Stimulated activated naive CD8-positive, alpha-beta T cell treated with anti-CD3 and anti-CD28 coated beads, Interleukin-15, amount 100 ng/mL, for 72 hours (primary cell): ENCODE results near the gene IGSF3.
"Not testable (repeated sequence)": the region's sequence is repeated elsewhere in the genome, so short reads cannot be mapped to it uniquely, and the experiment has no call there.

ENCODE experiments used
- ATAC-seq: fragments of 150-1000 bp; cut with Tn5 transposase; 2 replicates; pipeline ENCODE4 v1.10.0; 2021; ENCODE audit warnings: mild to moderate bottlenecking, moderate library complexity
- DNase-seq, 2 donors: peaks; one replicate each; pipeline ENCODE4 v3.0.0; 2021 to 2022
- H3K27ac Mint-ChIP-seq, 2 donors: one replicate each; pipeline ENCODE4 v1.8.0; 2022; ENCODE audit warnings: mild to moderate bottlenecking in 2 of 2, mixed read lengths in 2 of 2, moderate library complexity in 2 of 2
- H3K27me3 Mint-ChIP-seq: one replicate; pipeline ENCODE4 v1.8.0; 2022; ENCODE audit warnings: mixed read lengths
- H3K4me1 Mint-ChIP-seq: one replicate; pipeline ENCODE4 v1.8.0; 2022; ENCODE audit warnings: mild to moderate bottlenecking, mixed read lengths
- H3K4me3 Mint-ChIP-seq, 2 donors: one replicate each; pipeline ENCODE4 v1.8.0; 2022; ENCODE audit warnings: mild to moderate bottlenecking in 2 of 2, mixed read lengths in 2 of 2, moderate library complexity in 1 of 2
- H3K9me3 Mint-ChIP-seq, 2 donors: one replicate each; pipeline ENCODE4 v1.8.0; 2022; ENCODE audit warnings: mixed read lengths in 2 of 2

The IGSF3 gene

GRCh38 chr1:116654351-116654750 is 13.2 kb downstream of the IGSF3 start:
- H3K27me3 Mint-ChIP-seq = peaks cover 39% of the 10 kb centered on the region
- ATAC-seq = no peak
- H3K27ac Mint-ChIP-seq = no peak overlapping the region
- no peaks in the 10 kb centered on the region for H3K9me3 Mint-ChIP-seq
- H3K4me3 Mint-ChIP-seq = no peak overlapping the region
- DNase-seq = no peak
- no peaks in the 10 kb centered on the region for H3K4me1 Mint-ChIP-seq

- H3K4me1 Mint-ChIP-seq, H3K27ac Mint-ChIP-seq, H3K9me3 Mint-ChIP-seq, H3K4me3 Mint-ChIP-seq, ATAC-seq, DNase-seq: not testable (repeated sequence)
- peaks cover 30% of the 10 kb centered on the region for H3K27me3 Mint-ChIP-seq
These were observed 14.9 kb downstream of the IGSF3 start for GRCh38 chr1:116652598-116652997.

DNA sequence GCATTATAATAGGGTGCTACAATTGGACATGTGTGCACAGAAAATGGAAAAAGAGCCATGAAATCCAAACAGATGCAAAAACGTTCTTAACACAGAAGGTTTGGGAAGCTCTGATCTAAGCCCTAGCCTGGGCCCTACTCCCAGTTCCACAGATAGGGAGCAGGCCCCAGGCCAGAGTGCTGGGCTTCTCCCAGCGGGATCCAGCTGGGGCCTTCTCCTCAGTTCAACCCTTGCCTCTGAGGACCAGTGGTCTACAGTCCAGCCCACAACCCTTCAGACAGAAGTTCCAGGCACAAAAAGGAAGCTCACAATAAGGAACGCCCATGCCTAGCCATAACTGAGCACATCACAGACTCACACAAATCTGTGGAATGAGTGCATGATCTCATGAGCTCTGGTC is 16.8 kb downstream of the IGSF3 start:
- H3K9me3 Mint-ChIP-seq, H3K4me1 Mint-ChIP-seq, ATAC-seq, H3K27ac Mint-ChIP-seq, DNase-seq, H3K4me3 Mint-ChIP-seq: not testable (repeated sequence)
- peaks cover 38% of the 10 kb centered on the region for H3K27me3 Mint-ChIP-seq

- ATAC-seq, H3K27ac Mint-ChIP-seq, H3K9me3 Mint-ChIP-seq, H3K4me1 Mint-ChIP-seq, DNase-seq, H3K4me3 Mint-ChIP-seq: not testable (repeated sequence)
- H3K27me3 Mint-ChIP-seq = peaks cover 36% of the 10 kb centered on the region
These were observed 18.5 kb downstream of the IGSF3 start for GRCh38 chr1:116649041-116649440.

GRCh38 chr1:116648325-116648724 is 19.2 kb downstream of the IGSF3 start:
- H3K4me3 Mint-ChIP-seq, H3K9me3 Mint-ChIP-seq, H3K27ac Mint-ChIP-seq, H3K4me1 Mint-ChIP-seq, ATAC-seq, DNase-seq: not testable (repeated sequence)
- peaks cover 34% of the 10 kb centered on the region for H3K27me3 Mint-ChIP-seq

- H3K9me3 Mint-ChIP-seq, ATAC-seq, H3K27ac Mint-ChIP-seq, H3K4me1 Mint-ChIP-seq, DNase-seq, H3K4me3 Mint-ChIP-seq: not testable (repeated sequence)
- H3K27me3 Mint-ChIP-seq = peaks cover 27% of the 10 kb centered on the region
These were observed 20.3 kb downstream of the IGSF3 start for GRCh38 chr1:116647186-116647585.

DNA sequence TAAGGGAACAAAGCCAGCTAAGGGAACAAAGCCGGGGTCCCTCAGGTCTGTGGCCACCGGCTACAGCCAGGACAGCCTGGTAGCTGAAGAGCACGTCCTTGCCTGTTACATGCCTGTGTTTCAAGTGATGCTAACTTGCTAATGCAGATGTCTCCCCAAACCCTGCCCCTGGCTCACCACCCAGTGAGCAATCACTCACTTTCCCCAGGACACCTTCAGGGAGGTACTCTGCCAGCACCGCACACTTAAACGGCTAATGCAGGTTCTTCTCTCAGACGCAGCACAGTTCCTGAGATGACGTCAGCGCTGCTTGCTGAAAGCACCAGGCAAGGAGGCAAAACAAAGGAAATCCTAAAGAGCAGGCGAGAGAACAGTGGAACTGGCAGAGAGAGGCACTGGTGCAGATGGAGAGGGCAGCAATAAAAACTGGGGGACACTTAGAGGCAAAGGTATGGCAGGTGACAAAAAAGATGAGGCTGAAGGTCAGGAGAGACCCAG is 20.8 kb downstream of the IGSF3 start:
- not testable (repeated sequence) for DNase-seq, ATAC-seq, H3K9me3 Mint-ChIP-seq, H3K27ac Mint-ChIP-seq, H3K4me3 Mint-ChIP-seq, H3K4me1 Mint-ChIP-seq
- peaks cover 27% of the 10 kb centered on the region for H3K27me3 Mint-ChIP-seq

DNA sequence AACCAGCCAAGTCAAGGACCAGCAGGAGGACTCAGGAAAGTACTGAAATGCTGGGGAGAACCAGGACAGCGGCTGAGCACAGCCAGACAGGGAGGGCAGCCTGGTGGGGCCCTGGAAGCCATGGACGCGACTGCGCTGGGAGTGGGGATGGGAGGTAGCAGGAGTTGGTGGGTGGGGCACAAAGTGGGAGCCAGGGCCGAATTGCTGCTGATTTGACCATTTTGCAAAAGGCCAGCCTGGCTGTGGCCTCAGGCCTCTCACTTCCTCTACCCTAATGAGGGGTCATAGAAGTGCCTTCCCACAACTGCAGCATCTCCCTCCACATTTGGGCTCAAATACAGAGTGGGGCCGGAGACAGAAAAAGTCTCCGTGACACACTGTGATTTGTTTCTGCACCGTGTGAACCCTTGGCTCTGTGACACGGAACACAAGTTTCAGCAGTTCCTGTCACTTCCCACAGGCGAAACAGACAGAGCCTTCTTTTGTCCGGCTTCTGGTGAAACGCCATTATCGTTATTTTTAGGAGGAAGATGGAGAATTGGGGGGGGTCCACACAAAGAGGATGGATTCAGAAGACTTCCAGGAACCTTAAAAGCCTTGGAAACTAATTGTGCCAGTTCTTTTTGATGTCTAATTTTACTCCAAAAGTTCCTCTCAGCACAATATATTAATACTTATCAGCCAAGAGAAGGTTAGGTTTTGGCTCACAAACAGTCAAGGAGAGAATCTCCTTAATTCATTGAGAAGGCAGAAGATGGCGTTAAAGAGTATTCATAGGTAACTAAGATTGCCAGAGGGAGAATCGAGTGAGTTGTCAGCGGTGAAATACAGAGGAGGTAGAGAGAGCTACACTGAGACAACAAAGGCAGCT is 21.5 kb downstream of the IGSF3 start:
- peaks cover 27% of the 10 kb centered on the region for H3K27me3 Mint-ChIP-seq
- H3K27ac Mint-ChIP-seq, H3K4me1 Mint-ChIP-seq, DNase-seq, ATAC-seq, H3K9me3 Mint-ChIP-seq, H3K4me3 Mint-ChIP-seq: not testable (repeated sequence)

DNA sequence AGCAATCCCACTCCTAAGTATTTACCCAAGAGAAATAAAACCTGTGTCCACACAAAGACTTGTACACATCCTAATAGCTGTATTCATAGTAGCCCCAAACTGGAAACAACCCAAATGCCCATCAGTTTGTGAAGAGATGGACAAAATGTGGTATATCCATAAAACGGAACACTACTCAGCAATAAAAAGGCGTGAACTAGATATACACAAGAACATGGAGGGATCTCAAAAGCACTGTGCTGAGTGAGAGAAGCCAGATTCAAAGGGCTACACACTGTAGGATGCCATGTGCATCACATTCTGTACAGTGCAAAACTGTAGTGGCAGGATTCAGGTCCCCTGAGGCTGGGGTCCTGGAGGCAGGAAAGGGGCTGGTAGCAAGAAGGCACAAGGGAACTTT is 22.5 kb downstream of the IGSF3 start:
- H3K9me3 Mint-ChIP-seq, ATAC-seq, H3K27ac Mint-ChIP-seq, H3K4me1 Mint-ChIP-seq, H3K4me3 Mint-ChIP-seq, DNase-seq: not testable (repeated sequence)
- H3K27me3 Mint-ChIP-seq = peaks cover 21% of the 10 kb centered on the region

DNA sequence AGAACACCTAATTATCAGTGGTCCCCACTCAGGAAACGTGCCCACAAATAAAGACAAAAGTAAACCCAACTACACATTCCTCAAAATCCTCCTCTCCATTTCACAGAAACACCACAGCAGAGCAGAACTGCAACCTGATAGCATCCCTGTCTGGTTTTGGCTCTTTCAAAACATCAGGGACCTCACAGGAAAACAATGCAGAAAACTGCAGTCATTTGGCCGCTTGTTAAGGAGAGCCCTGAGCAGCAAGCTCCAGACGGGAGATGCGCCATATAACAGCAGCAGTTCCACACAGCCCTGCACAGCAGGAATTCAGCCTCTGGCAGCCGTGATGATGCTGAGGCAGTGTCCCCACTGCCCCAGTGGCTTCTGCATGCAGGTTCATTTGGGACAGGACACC is 23.4 kb downstream of the IGSF3 start:
- Mint-ChIP-seq H3K27me3 (peaks cover 15% of the 10 kb centered on the region), H3K27ac (peak overlapping the region in 1 of 2 donors; percentile 9)

DNA sequence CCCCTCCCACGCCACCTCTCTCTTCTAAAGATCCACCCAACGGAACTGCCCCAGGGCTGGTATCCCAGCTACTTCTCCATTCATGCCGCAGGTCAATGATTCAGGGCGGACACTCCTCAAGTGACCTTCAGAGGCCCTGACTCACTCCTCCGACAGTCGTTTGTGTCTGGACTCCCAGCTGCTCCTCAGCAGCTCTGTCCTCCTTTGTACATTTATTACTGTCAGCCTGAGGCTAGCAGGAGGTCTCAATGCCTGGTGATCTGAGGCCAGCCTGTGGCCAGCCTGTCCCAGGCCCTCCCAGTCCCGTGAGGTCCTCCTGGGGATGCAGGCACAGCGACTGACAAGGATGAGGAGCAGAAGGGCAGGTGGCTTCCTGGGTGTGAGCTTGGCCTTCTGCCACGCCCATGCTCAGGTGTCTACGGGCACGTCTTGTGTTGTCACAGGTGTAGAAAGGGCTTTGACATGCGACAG is 24.2 kb downstream of the IGSF3 start:
- DNase-seq, H3K4me1 Mint-ChIP-seq, H3K27ac Mint-ChIP-seq, ATAC-seq, H3K4me3 Mint-ChIP-seq, H3K9me3 Mint-ChIP-seq: not testable (repeated sequence)
- peaks cover 23% of the 10 kb centered on the region for H3K27me3 Mint-ChIP-seq

More for the DNA sequence above, 23.4 kb downstream of the IGSF3 start:
- not testable (repeated sequence) for H3K4me3 Mint-ChIP-seq, H3K4me1 Mint-ChIP-seq, H3K9me3 Mint-ChIP-seq, ATAC-seq, DNase-seq

DNA sequence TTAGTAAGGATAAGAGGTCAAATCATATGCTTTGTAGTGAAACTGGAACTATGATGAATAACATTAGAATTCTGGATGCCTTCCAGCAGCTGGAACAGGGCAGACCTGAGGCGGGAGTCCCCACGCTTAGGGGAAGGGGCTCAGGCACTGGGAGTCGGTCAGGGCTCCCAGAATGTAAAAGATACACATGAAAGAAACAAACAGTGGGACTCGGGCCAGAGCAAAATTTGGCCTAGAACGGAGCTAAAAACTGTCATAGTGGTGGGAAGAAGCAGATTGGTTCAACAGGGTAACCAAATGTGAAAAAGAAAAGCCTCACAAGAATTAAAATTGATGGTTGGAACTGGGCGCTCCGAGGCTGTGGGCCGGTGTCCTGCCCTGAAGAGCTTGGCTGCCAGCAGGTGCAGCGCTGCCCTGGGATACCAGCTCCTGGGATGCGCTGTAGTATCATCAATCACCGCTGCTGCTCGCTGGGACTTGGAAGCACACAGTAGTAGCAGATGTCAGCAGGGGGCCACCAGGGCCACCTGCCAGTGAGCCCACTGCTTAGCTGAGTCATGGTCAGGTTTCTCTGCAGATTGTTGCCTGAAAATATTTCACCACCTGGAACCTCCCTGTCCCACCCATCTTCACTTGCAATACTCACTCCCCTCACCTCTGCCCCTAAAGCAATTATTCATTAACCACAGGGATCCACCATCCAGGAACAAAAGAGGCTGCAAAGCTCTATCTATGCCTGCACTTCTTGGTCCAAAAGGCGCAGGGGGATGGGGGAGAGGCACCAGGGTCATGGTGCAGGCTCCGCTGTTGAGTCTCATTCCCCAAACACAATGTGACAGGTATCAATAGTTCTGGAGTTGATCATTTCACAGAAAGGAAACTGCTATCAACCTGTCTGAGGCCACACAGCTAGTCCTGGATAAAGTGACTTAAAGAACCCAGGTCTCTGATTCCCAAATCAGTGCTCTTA is 24.9 kb downstream of the IGSF3 start:
- not testable (repeated sequence) for DNase-seq, H3K27ac Mint-ChIP-seq, H3K9me3 Mint-ChIP-seq, H3K4me3 Mint-ChIP-seq, ATAC-seq, H3K4me1 Mint-ChIP-seq
- peaks cover 28% of the 10 kb centered on the region for H3K27me3 Mint-ChIP-seq

- not testable (repeated sequence) for H3K9me3 Mint-ChIP-seq, H3K4me3 Mint-ChIP-seq, H3K4me1 Mint-ChIP-seq, H3K27ac Mint-ChIP-seq, ATAC-seq, DNase-seq
- peaks cover 20% of the 10 kb centered on the region for H3K27me3 Mint-ChIP-seq
These were observed 29.9 kb downstream of the IGSF3 start for GRCh38 chr1:116637583-116637982.

DNA sequence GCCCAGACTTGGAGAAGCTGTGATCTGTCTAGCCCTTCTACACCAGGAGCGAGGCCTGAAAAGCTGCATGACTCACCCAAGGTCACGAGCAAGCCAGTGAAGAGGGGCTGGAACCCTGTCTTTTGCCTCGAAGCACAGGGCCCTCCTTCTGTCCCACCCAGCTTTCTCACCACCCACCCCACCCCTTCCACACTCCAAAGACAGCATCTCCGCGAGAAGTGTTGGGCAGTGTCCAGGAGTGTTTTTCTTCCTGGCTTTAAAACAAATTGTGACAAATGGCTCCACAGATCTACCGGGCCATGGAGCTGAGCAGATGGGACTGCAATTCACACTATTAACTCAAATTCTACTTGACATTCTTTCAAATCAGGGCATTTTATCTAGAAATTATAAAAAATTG is 30.9 kb downstream of the IGSF3 start:
- not testable (repeated sequence) for H3K27ac Mint-ChIP-seq, ATAC-seq, H3K4me1 Mint-ChIP-seq, DNase-seq, H3K9me3 Mint-ChIP-seq, H3K4me3 Mint-ChIP-seq
- H3K27me3 Mint-ChIP-seq = peaks cover 30% of the 10 kb centered on the region

GRCh38 chr1:116634386-116634785 is 33.1 kb downstream of the IGSF3 start:
- peaks cover 41% of the 10 kb centered on the region for H3K27me3 Mint-ChIP-seq
- not testable (repeated sequence) for H3K4me1 Mint-ChIP-seq, H3K4me3 Mint-ChIP-seq, DNase-seq, ATAC-seq, H3K9me3 Mint-ChIP-seq
- peak overlapping the region in 1 of 2 donors; percentile 2 for H3K27ac Mint-ChIP-seq
